ENCODE data around the gene FYCO1.

DNA sequence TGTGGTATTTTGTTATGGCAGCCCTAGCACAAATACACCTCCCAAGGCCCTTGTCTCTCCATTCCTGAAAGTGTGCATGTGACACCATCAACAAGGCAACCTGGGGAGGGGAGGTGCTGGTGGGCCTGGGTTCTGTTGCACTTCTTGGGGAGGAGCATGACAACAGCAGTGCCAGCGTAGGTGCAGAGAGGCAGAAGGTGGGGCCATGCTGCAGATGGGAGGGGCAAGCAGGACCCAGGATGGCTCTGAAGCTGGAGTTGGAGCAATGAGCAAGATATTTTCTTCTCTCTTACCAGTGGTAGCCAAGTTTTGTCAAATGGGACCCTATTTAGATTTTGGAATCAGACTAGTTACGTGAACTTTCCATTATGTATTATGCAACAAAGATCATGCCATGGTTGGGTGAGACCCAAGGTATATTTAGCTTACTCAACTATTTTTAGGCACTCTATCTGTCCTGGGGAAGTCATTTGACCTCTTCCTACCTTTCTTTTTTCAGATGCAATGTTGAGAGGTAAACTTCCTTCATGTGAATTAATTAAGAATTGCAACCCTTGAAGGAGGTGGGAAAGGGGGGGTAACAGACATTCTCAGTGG lies 3.4 kb downstream of the FYCO1 start:
- no peak for TF ChIP-seq CTCF (IDR thresholded peaks at IDR 0.05)
- no peak for TF ChIP-seq POLR2A (IDR thresholded peaks at IDR 0.05)

Data from Peyer's patch (tissue), 4 donors.